ENCODE data around the gene AGR2. TPM values are rescaled to one million over a fixed set of nuclear protein-coding genes. Genes with fewer than 3 reads are reported as not detected.
A peak's percentile ranks its signal among the peaks of the same experiment; 100 is the strongest.

The AGR2 gene
- total and polyA plus RNA-seq, 2 donors (not counting 1 experiment from before 2014, with no cell fraction given), result not detected

DNA sequence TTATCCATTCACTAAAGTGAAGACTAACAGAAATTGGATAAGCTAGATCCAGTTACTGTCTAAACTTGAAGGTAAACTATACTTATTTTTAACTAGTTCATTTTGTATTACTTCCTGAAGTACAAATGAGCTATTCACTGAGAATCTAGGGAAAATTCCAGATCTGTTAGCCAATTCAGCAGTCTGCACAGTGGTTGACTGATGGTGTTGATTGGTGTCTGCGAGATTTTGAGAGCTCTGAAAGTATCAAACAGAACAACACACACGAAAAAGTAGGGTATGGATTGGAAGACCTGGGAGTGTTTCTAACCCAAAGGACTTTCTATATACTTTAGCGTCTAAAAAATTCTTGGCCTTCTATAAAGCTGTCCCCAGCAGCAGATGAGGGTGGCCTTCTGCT, 33.6 kb upstream of the AGR2 start:
- TF ChIP-seq, protein P1, sequence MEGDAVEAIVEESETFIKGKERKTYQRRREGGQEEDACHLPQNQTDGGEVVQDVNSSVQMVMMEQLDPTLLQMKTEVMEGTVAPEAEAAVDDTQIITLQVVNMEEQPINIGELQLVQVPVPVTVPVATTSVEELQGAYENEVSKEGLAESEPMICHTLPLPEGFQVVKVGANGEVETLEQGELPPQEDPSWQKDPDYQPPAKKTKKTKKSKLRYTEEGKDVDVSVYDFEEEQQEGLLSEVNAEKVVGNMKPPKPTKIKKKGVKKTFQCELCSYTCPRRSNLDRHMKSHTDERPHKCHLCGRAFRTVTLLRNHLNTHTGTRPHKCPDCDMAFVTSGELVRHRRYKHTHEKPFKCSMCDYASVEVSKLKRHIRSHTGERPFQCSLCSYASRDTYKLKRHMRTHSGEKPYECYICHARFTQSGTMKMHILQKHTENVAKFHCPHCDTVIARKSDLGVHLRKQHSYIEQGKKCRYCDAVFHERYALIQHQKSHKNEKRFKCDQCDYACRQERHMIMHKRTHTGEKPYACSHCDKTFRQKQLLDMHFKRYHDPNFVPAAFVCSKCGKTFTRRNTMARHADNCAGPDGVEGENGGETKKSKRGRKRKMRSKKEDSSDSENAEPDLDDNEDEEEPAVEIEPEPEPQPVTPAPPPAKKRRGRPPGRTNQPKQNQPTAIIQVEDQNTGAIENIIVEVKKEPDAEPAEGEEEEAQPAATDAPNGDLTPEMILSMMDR (conservative IDR thresholded peaks at IDR 0.05 in 1 of 2, IDR thresholded peaks at IDR 0.05 in 1 of 2; ENCODE audit: low read depth in 1 of 2, low read length in 2 of 2), result no peak
- TF ChIP-seq EZH2 (IDR thresholded peaks at IDR 0.05; ENCODE audit: low read length, missing control alignments), result no peak
- H3K27ac ChIP-seq (ENCODE audit: insufficient read depth, low read length), result no peak overlapping the region
- H3K9me3 ChIP-seq (ENCODE audit: control insufficient read depth, insufficient read depth, low read depth, low read length), result no peaks in the 10 kb centered on the region
- no peak overlapping the region for H3K9ac ChIP-seq (ENCODE audit: insufficient read depth, low read length)
- no peak overlapping the region for H3K4me2 ChIP-seq (ENCODE audit: extremely low read depth, insufficient read depth, low read length)
- no peaks in the 10 kb centered on the region for H4K20me1 ChIP-seq (ENCODE audit: control insufficient read depth, extremely low read depth, insufficient read depth, low read length)
- H3K36me3 ChIP-seq (ENCODE audit: control insufficient read depth, insufficient read depth, low read length), result no peaks in the 10 kb centered on the region
- peak in 1 of 2 donors; percentile 29 for DNase-seq (ENCODE audit: low read depth in 2 of 2)
- H3K4me3 ChIP-seq (replicated peaks in 1 of 4; ENCODE audit: control extremely low read depth in 1 of 4, insufficient read depth in 1 of 4, low read depth in 3 of 4, low read length in 4 of 4), result no peak overlapping the region
- no peaks in the 10 kb centered on the region for H3K79me2 ChIP-seq (ENCODE audit: control insufficient read depth, insufficient read depth, low read length)
- H2AFZ ChIP-seq (ENCODE audit: low read length), result no peak overlapping the region
- no peaks in the 10 kb centered on the region for H3K27me3 ChIP-seq (ENCODE audit: control insufficient read depth, insufficient read depth, low read length)
- no peaks in the 10 kb centered on the region for H3K4me1 ChIP-seq (ENCODE audit: control insufficient read depth, extremely low read depth, insufficient read depth, low read length)

DNA sequence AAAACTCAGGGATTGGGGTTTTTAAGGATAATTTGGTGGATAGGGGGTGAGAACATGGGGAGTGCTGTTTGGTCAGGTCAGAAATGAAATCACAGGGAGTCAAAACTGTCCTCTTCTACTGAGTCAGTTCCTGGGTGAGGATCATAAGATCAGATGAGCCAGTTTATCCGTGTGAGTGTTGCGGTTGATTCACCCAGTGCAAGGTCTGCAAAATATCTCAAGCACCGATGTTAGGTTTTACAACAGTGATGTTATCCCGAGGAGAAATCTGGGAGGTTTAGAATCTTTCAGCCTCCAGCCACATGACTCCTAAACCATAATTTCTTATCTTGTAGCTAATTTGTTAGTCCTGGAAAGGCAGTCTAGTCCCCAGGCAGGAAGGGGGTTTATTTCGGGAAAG, 31.7 kb upstream of the AGR2 start:
- Histone ChIP-seq H3K4me2 (ENCODE audit: extremely low read depth, insufficient read depth, low read length) (no peak overlapping the region), H3K4me1 (ENCODE audit: control insufficient read depth, extremely low read depth, insufficient read depth, low read length) (no peaks in the 10 kb centered on the region), H3K27ac (ENCODE audit: insufficient read depth, low read length) (no peak overlapping the region), H3K79me2 (ENCODE audit: control insufficient read depth, insufficient read depth, low read length) (no peaks in the 10 kb centered on the region), H3K9ac (ENCODE audit: insufficient read depth, low read length) (no peak overlapping the region), H2AFZ (ENCODE audit: low read length) (no peak overlapping the region), H3K9me3 (ENCODE audit: control insufficient read depth, insufficient read depth, low read depth, low read length) (no peaks in the 10 kb centered on the region), H4K20me1 (ENCODE audit: control insufficient read depth, extremely low read depth, insufficient read depth, low read length) (no peaks in the 10 kb centered on the region), H3K4me3 (replicated peaks in 1 of 4; ENCODE audit: control extremely low read depth in 1 of 4, insufficient read depth in 1 of 4, low read depth in 3 of 4, low read length in 4 of 4) (no peak overlapping the region), H3K36me3 (ENCODE audit: control insufficient read depth, insufficient read depth, low read length) (no peaks in the 10 kb centered on the region), H3K27me3 (ENCODE audit: control insufficient read depth, insufficient read depth, low read length) (no peaks in the 10 kb centered on the region)
- TF ChIP-seq, protein P1 (conservative IDR thresholded peaks at IDR 0.05 in 1 of 2, IDR thresholded peaks at IDR 0.05 in 1 of 2; ENCODE audit: low read depth in 1 of 2, low read length in 2 of 2), result no peak
- no peak for TF ChIP-seq EZH2 (IDR thresholded peaks at IDR 0.05; ENCODE audit: low read length, missing control alignments)
- no peak for DNase-seq (ENCODE audit: low read depth in 2 of 2)

DNA sequence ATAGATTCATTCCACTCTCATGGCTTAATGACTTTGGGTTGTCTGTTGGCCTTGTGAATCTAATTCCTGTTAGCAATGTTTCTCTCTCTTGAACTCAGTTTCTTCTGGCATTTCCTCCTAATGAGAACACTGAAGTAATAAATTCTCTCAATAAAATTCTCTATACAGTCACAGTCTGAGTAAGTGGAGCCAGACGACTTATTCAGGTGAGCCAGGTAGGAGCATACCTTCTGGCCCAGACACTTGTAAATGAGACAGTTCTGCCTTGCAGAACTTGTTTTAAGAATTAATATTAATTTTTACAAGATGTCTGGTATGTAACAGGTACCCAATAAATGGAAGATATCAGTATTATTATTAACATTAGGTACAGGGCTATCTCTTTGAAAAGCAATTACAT, 28.6 kb upstream of the AGR2 start:
- H3K27ac ChIP-seq (ENCODE audit: insufficient read depth, low read length), result no peak overlapping the region
- H3K4me1 ChIP-seq (ENCODE audit: control insufficient read depth, extremely low read depth, insufficient read depth, low read length), result no peaks in the 10 kb centered on the region
- H3K79me2 ChIP-seq (ENCODE audit: control insufficient read depth, insufficient read depth, low read length), result no peaks in the 10 kb centered on the region
- no peaks in the 10 kb centered on the region for H3K36me3 ChIP-seq (ENCODE audit: control insufficient read depth, insufficient read depth, low read length)
- no peak for TF ChIP-seq EZH2 (IDR thresholded peaks at IDR 0.05; ENCODE audit: low read length, missing control alignments)
- TF ChIP-seq, protein P1 (conservative IDR thresholded peaks at IDR 0.05 in 1 of 2, IDR thresholded peaks at IDR 0.05 in 1 of 2; ENCODE audit: low read depth in 1 of 2, low read length in 2 of 2), result no peak
- H3K9me3 ChIP-seq (ENCODE audit: control insufficient read depth, insufficient read depth, low read depth, low read length), result no peaks in the 10 kb centered on the region
- H3K4me2 ChIP-seq (ENCODE audit: extremely low read depth, insufficient read depth, low read length), result no peak overlapping the region
- DNase-seq (ENCODE audit: low read depth in 2 of 2), result no peak
- no peak overlapping the region for H3K9ac ChIP-seq (ENCODE audit: insufficient read depth, low read length)
- H3K4me3 ChIP-seq (replicated peaks in 1 of 4; ENCODE audit: control extremely low read depth in 1 of 4, insufficient read depth in 1 of 4, low read depth in 3 of 4, low read length in 4 of 4), result no peak overlapping the region
- H2AFZ ChIP-seq (ENCODE audit: low read length), result no peak overlapping the region
- no peaks in the 10 kb centered on the region for H4K20me1 ChIP-seq (ENCODE audit: control insufficient read depth, extremely low read depth, insufficient read depth, low read length)
- no peaks in the 10 kb centered on the region for H3K27me3 ChIP-seq (ENCODE audit: control insufficient read depth, insufficient read depth, low read length)
